ENCODE measurements around the gene CDC42BPB. TPM values are rescaled to one million over a fixed set of nuclear protein-coding genes. Genes with fewer than 3 reads are reported as not detected.

Gene CDC42BPB, protein sequence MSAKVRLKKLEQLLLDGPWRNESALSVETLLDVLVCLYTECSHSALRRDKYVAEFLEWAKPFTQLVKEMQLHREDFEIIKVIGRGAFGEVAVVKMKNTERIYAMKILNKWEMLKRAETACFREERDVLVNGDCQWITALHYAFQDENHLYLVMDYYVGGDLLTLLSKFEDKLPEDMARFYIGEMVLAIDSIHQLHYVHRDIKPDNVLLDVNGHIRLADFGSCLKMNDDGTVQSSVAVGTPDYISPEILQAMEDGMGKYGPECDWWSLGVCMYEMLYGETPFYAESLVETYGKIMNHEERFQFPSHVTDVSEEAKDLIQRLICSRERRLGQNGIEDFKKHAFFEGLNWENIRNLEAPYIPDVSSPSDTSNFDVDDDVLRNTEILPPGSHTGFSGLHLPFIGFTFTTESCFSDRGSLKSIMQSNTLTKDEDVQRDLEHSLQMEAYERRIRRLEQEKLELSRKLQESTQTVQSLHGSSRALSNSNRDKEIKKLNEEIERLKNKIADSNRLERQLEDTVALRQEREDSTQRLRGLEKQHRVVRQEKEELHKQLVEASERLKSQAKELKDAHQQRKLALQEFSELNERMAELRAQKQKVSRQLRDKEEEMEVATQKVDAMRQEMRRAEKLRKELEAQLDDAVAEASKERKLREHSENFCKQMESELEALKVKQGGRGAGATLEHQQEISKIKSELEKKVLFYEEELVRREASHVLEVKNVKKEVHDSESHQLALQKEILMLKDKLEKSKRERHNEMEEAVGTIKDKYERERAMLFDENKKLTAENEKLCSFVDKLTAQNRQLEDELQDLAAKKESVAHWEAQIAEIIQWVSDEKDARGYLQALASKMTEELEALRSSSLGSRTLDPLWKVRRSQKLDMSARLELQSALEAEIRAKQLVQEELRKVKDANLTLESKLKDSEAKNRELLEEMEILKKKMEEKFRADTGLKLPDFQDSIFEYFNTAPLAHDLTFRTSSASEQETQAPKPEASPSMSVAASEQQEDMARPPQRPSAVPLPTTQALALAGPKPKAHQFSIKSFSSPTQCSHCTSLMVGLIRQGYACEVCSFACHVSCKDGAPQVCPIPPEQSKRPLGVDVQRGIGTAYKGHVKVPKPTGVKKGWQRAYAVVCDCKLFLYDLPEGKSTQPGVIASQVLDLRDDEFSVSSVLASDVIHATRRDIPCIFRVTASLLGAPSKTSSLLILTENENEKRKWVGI (N-terminal part only)
- 1 to 10 TPM in 2 of 3 donors, under 1 TPM in 1; 0.86 to 2.3 (median 2.0) TPM for total RNA-seq
- total RNA-seq (2013): 5.2 TPM

DNA sequence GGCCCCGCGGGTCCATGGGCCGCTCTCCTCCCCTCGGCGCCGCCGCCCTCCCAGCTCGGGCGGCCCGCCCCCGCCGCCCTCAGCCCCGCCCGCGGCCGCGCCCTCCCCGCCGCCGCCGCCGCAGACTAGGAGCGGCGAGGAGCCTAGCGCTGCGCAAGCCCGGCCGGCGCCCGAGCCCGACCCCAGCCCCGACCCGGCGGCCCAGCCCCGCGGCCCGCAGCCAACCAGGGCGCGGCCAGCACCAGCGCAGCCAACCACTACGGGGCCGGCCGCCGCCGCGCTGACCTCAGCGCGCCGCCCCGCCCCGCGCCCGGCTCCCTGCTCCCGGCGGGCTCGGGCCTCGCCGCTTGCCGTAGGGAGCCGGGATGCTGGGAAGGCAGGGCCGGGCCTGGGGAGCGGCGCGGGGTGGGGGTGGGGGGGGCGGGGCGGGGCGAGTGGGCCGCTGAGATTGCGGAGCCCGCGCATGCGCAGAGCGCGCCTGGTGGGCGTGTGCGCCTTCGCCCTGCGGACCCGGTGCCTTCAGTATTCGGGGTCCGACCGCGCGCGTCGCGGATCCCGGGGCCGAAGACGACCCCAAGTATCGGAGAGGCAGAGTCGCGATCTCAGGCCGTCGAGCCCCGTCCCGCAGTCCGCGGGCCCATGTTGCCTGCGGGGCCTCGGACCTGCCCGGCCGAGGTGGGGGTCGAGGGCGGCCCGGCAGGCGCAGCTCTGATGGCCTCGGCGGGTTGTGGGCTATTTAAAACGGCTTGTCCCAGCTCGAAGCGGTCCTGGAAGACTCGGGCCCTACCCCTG lies at the start of gene CDC42BPB:
CDC42BPB (minus strand) TSS at position 178 of the 792 bp plus-strand sequence. CDS start 376 bp downstream, outside the sequence.
- Histone ChIP-seq H3K27ac (ENCODE audit: low read length) (no peak within 1 kb of the TSS), H3K4me1 (ENCODE audit: control insufficient read depth, insufficient read depth, low read length) (peaks cover 14% of the 10 kb centered on the region), H3K36me3 (ENCODE audit: control insufficient read depth, insufficient read depth, low read length) (no peaks in the 10 kb centered on the region), H3K27me3 (ENCODE audit: control insufficient read depth, insufficient read depth, low read length) (peaks cover 8% of the 10 kb centered on the region), H3K9me3 (ENCODE audit: control insufficient read depth, insufficient read depth, low read length) (no peaks in the 10 kb centered on the region), H3K4me3 (ENCODE audit: low read length) (peak within 1 kb of the TSS; percentile 13)
- H3K36me3 Mint-ChIP-seq: no peaks in the 10 kb centered on the region
- TF ChIP-seq, protein P1, sequence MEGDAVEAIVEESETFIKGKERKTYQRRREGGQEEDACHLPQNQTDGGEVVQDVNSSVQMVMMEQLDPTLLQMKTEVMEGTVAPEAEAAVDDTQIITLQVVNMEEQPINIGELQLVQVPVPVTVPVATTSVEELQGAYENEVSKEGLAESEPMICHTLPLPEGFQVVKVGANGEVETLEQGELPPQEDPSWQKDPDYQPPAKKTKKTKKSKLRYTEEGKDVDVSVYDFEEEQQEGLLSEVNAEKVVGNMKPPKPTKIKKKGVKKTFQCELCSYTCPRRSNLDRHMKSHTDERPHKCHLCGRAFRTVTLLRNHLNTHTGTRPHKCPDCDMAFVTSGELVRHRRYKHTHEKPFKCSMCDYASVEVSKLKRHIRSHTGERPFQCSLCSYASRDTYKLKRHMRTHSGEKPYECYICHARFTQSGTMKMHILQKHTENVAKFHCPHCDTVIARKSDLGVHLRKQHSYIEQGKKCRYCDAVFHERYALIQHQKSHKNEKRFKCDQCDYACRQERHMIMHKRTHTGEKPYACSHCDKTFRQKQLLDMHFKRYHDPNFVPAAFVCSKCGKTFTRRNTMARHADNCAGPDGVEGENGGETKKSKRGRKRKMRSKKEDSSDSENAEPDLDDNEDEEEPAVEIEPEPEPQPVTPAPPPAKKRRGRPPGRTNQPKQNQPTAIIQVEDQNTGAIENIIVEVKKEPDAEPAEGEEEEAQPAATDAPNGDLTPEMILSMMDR (IDR thresholded peaks at IDR 0.05): no peak
- peaks cover 6 to 13% of the 10 kb centered on the region in 2 donors for H3K4me1 Mint-ChIP-seq
- 2% methylated on average over 102 of the region's 113 CpGs for WGBS (ENCODE audit: insufficient coverage)
- H3K4me3 Mint-ChIP-seq: peak within 1 kb of the TSS; percentile 60
- ATAC-seq (peak; percentile 77 to 86 (median 84)), DNase-seq (peak; percentile 31 to 72)
- intact Hi-C loops (cut with micrococcal nuclease): no loop called here
- H3K9me3 Mint-ChIP-seq: no peaks in the 10 kb centered on the region
- H3K27ac Mint-ChIP-seq: no peak within 1 kb of the TSS
- peaks cover 34 to 38% of the 10 kb centered on the region in 2 donors for H3K27me3 Mint-ChIP-seq (ENCODE audit: low read depth in 2 of 2)

DNA sequence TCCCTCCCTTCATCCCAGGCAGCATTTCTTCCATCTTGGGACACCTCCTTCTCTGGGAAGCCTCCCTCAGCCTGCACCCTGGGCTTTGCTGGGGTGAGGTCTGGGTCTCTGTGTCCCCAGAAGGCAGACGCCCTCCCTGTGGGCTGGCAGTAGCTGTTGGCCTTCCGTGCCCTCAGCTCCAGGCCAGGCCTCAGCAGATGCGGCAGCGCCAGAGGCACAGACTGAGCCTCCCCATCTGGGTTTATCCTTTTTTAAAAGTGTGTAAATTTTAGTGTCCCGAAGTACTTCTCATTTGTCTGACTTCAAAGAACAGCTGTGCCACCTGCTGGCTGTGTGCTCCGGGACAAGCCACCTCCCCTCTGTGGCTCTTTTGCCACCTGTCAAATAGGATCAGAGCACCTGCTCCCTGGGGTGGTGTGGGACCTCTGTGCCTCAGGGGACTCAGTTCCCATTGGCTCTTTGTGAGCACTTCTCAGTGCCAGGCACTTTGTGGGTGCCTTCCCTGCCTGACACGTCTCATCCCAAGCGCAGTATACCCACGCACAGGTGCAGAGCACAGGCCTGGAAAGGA lies 48.3 kb upstream of the CDC42BPB start:
- Histone ChIP-seq H3K27ac (ENCODE audit: low read length) (no peak overlapping the region), H3K9me3 (ENCODE audit: control insufficient read depth, insufficient read depth, low read length) (no peaks in the 10 kb centered on the region), H3K27me3 (ENCODE audit: control insufficient read depth, insufficient read depth, low read length) (peaks cover 14% of the 10 kb centered on the region), H3K4me1 (ENCODE audit: control insufficient read depth, insufficient read depth, low read length) (peaks cover 21% of the 10 kb centered on the region), H3K36me3 (ENCODE audit: control insufficient read depth, insufficient read depth, low read length) (no peaks in the 10 kb centered on the region), H3K4me3 (ENCODE audit: low read length) (no peak overlapping the region)
- no peak overlapping the region for H3K4me3 Mint-ChIP-seq
- peaks cover 11 to 26% of the 10 kb centered on the region in 2 donors for H3K27me3 Mint-ChIP-seq (ENCODE audit: low read depth in 2 of 2)
- H3K27ac Mint-ChIP-seq: no peak overlapping the region
- TF ChIP-seq, protein P1 (IDR thresholded peaks at IDR 0.05): no peak
- no peaks in the 10 kb centered on the region for H3K36me3 Mint-ChIP-seq
- WGBS (ENCODE audit: insufficient coverage): 36% methylated on average over 9 of the region's 9 CpGs
- intact Hi-C loops (cut with micrococcal nuclease): loop anchor here (2.0 kb wide), 1 partner anchor 187 kb away; no protein-coding TSS in a partner anchor
- peaks cover 6 to 7% of the 10 kb centered on the region in 2 donors for H3K4me1 Mint-ChIP-seq
- DNase-seq: peak in 1 of 2 donors; percentile 42
- H3K9me3 Mint-ChIP-seq: no peaks in the 10 kb centered on the region
- ATAC-seq: no peak
